ENCODE data around the gene TMEM255B. TPM values are rescaled to one million over a fixed set of nuclear protein-coding genes. Genes with fewer than 3 reads are reported as not detected.

TMEM255B gene
- total and polyA plus RNA-seq, 2 donors (not counting 3 experiments of a cell fraction or from before 2014, with no cell fraction given) = 105 to 121 TPM

GRCh38 chr13:113768018-113768905, 9.2 kb downstream of the TMEM255B start:
- no peak for TF ChIP-seq POLR2A (IDR thresholded peaks at IDR 0.05; ENCODE audit: low read depth, low read length)
- TF ChIP-seq, protein P1, sequence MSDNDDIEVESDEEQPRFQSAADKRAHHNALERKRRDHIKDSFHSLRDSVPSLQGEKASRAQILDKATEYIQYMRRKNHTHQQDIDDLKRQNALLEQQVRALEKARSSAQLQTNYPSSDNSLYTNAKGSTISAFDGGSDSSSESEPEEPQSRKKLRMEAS (IDR thresholded peaks at IDR 0.05; ENCODE audit: insufficient read depth, insufficient read length) = no peak
- TF ChIP-seq, protein P2, sequence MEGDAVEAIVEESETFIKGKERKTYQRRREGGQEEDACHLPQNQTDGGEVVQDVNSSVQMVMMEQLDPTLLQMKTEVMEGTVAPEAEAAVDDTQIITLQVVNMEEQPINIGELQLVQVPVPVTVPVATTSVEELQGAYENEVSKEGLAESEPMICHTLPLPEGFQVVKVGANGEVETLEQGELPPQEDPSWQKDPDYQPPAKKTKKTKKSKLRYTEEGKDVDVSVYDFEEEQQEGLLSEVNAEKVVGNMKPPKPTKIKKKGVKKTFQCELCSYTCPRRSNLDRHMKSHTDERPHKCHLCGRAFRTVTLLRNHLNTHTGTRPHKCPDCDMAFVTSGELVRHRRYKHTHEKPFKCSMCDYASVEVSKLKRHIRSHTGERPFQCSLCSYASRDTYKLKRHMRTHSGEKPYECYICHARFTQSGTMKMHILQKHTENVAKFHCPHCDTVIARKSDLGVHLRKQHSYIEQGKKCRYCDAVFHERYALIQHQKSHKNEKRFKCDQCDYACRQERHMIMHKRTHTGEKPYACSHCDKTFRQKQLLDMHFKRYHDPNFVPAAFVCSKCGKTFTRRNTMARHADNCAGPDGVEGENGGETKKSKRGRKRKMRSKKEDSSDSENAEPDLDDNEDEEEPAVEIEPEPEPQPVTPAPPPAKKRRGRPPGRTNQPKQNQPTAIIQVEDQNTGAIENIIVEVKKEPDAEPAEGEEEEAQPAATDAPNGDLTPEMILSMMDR (IDR thresholded peaks at IDR 0.05; ENCODE audit: extremely low read depth in 1 of 2, insufficient read depth in 1 of 2, low read depth in 1 of 2, low read length in 2 of 2) = no peak
- no peak for TF ChIP-seq FOS (IDR thresholded peaks at IDR 0.05; ENCODE audit: borderline replicate concordance, insufficient read depth, low read length)
- TF ChIP-seq POLR2AphosphoS5 (IDR thresholded peaks at IDR 0.05; ENCODE audit: insufficient read depth, low read depth, low read length) = no peak
- TF ChIP-seq EZH2 (IDR thresholded peaks at IDR 0.05; ENCODE audit: borderline replicate concordance, low read depth, low read length, severe bottlenecking) = no peak
- no peak for TF ChIP-seq MYC (IDR thresholded peaks at IDR 0.05; ENCODE audit: low read depth, low read length)
- TF ChIP-seq GATA2 (IDR thresholded peaks at IDR 0.05; ENCODE audit: insufficient read depth, insufficient read length, low read depth, low read length) = no peak
- no peak for TF ChIP-seq JUN (IDR thresholded peaks at IDR 0.05; ENCODE audit: borderline replicate concordance, insufficient read depth, insufficient read length, low read depth)
- CTCF ChIA-PET = interaction anchor here (1.2 kb wide), 1 partner anchor 9 kb away, joined by 4 read pairs; the partner anchor contains the start of gene TMEM255B
- Histone ChIP-seq H4K20me1 (replicated peaks; ENCODE audit: control insufficient read depth, extremely low read depth, insufficient read depth, low read length) (no peaks in the 10 kb centered on the region), H3K4me1 (ENCODE audit: control insufficient read depth, extremely low read depth, insufficient read depth, low read length) (peaks cover 22% of the 10 kb centered on the region), H3K9me3 (replicated peaks; ENCODE audit: control insufficient read depth, insufficient read depth, low read length) (no peaks in the 10 kb centered on the region), H3K4me2 (ENCODE audit: insufficient read depth, low read length) (no peak overlapping the region), H2AFZ (ENCODE audit: low read depth, low read length) (no peak overlapping the region), H3K4me3 (replicated peaks in 1 of 3; ENCODE audit: insufficient read depth in 1 of 3, low read depth in 1 of 3, low read length in 3 of 3) (no peak overlapping the region), H3K79me2 (ENCODE audit: control insufficient read depth, insufficient read depth, low read length) (peaks cover 6% of the 10 kb centered on the region), H3K27ac (ENCODE audit: insufficient read depth, low read depth, low read length) (no peak overlapping the region), H3K36me3 (ENCODE audit: control insufficient read depth in 2 of 2, extremely low read depth in 1 of 2, insufficient read depth in 2 of 2, low read length in 2 of 2) (peaks cover 19 to 43% of the 10 kb centered on the region in 2 experiments), H3K27me3 (ENCODE audit: control insufficient read depth in 2 of 2, insufficient read depth in 2 of 2, low read length in 2 of 2) (no peaks in the 10 kb centered on the region), H3K9ac (replicated peaks; ENCODE audit: extremely low read depth, insufficient read depth, low read length) (no peak overlapping the region), H3K9me1 (replicated peaks; ENCODE audit: control insufficient read depth, extremely low read depth, insufficient read depth, low read length) (no peaks in the 10 kb centered on the region)
- DNase-seq (ENCODE audit: low read depth, low spot score) (no peak), FAIRE-seq (no peak)
- no TSS peak for BruUV-seq (replicated peaks)
- dilution Hi-C loops (cut with MboI; ENCODE audit: extremely low pct_ligation_motif_present, low sequenced_read_pairs) (no loop called here), intact Hi-C loops (cut with micrococcal nuclease) (no loop called here)
- POLR2A ChIA-PET = no interaction called here
